ENCODE measurements around the gene MTRR. TPM values are rescaled to one million over a fixed set of nuclear protein-coding genes. Genes with fewer than 3 reads are reported as not detected.

The MTRR gene
- total and polyA plus RNA-seq, 9 of the 15 experiments (the other 6 are each of a cell fraction or from before 2014, with no cell fraction given) = 39.3 to 84.6 (median 66.2) TPM

DNA sequence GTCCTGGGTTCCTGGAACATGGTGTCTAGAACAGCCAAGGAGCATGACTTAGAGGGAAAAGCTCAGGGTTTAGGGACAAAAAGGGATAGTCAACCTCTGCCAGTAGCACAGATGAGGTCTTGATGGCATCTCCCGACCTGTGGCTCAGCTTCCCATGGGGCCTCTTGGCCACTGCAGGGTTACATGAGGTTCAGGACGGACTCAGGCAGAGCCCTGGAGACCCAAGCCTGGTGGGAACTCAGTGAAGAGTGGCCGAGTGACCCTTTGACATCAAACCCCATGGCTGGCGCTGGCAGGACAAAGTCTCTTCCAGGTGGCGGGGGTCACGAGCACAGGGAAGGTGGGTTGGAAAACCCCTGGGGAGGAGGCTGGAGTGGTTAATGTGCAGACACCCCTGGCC, 57.8 kb downstream of the MTRR start (continued):
- TF ChIP-seq, protein P1, sequence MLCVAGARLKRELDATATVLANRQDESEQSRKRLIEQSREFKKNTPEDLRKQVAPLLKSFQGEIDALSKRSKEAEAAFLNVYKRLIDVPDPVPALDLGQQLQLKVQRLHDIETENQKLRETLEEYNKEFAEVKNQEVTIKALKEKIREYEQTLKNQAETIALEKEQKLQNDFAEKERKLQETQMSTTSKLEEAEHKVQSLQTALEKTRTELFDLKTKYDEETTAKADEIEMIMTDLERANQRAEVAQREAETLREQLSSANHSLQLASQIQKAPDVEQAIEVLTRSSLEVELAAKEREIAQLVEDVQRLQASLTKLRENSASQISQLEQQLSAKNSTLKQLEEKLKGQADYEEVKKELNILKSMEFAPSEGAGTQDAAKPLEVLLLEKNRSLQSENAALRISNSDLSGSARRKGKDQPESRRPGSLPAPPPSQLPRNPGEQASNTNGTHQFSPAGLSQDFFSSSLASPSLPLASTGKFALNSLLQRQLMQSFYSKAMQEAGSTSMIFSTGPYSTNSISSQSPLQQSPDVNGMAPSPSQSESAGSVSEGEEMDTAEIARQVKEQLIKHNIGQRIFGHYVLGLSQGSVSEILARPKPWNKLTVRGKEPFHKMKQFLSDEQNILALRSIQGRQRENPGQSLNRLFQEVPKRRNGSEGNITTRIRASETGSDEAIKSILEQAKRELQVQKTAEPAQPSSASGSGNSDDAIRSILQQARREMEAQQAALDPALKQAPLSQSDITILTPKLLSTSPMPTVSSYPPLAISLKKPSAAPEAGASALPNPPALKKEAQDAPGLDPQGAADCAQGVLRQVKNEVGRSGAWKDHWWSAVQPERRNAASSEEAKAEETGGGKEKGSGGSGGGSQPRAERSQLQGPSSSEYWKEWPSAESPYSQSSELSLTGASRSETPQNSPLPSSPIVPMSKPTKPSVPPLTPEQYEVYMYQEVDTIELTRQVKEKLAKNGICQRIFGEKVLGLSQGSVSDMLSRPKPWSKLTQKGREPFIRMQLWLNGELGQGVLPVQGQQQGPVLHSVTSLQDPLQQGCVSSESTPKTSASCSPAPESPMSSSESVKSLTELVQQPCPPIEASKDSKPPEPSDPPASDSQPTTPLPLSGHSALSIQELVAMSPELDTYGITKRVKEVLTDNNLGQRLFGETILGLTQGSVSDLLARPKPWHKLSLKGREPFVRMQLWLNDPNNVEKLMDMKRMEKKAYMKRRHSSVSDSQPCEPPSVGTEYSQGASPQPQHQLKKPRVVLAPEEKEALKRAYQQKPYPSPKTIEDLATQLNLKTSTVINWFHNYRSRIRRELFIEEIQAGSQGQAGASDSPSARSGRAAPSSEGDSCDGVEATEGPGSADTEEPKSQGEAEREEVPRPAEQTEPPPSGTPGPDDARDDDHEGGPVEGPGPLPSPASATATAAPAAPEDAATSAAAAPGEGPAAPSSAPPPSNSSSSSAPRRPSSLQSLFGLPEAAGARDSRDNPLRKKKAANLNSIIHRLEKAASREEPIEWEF (CRISPR knock-in tag; IDR thresholded peaks at IDR 0.05) = no peak
- TF ChIP-seq BCL6 (CRISPR knock-in tag; IDR thresholded peaks at IDR 0.05) (no peak), NFE2 (IDR thresholded peaks at IDR 0.05; ENCODE audit: low read depth) (no peak)

All from K562 (cell line).